ENCODE data around the gene NDUFB10. TPM values are rescaled to one million over a fixed set of nuclear protein-coding genes. Genes with fewer than 3 reads are reported as not detected.

NDUFB10 gene
- polyA plus RNA-seq, 1 of the 3 experiments (the other 2 are of a cell fraction) = 468 TPM

DNA sequence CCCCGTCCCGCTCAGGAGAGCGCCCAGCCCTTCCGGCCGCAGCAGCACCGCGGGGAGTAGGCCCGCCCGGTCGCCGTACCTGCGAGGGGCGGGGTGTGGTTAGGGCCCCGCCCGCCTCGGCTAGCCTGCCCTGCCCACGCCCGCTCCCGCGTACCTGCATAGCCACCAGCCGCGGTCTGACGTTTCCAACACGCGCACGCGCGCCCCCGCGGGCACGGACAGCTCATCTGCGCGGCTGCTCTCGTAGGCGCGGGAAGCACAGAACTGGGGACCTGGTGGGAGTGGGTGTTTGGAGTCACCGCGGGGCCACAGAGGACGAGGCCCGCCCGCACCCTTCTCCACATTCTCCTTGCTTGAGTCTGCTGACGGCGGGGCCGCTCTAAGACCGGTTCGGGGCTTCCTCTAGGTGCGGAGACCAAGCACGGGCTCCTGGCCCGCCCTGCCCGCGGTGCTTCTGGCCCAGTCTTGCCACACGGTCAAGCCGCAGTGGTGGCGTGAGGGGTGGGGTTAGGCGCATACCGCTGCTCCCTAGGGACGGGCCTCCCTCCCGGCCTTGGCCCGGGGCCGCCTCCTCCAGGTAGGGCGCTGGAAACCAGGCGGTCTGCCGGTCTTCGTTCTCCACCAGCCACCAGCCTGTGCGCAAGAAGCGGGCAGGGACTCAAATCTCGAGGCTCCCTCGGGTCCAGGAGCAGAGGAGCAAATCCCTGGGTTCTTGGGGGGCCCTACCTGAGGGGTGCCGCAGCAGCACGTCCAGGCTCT lies 20.1 kb downstream of the NDUFB10 start:
- Histone ChIP-seq H3K4me2 (no peak overlapping the region), H3K9ac (no peak overlapping the region), H3K4me1 (ENCODE audit: control insufficient read depth in 1 of 2, insufficient read depth in 2 of 2, low read depth in 1 of 2, low read length in 1 of 2) (peaks cover 0 to 8% of the 10 kb centered on the region in 2 experiments; a peak in 1 of 4 replicates), H4K20me1 (ENCODE audit: insufficient read depth) (no peaks in the 10 kb centered on the region), H3K79me2 (ENCODE audit: insufficient read depth) (peaks cover under 1% of the 10 kb centered on the region; the same call in 1 of the 2 replicates), H3K9me2 (no peaks in the 10 kb centered on the region), H3K27ac (ENCODE audit: low read depth in 2 of 2, low read length in 1 of 2) (no peak overlapping the region), H3K9me3 (no peaks in the 10 kb centered on the region), H3K4me3 (ENCODE audit: low read depth in 2 of 2, low read length in 1 of 2) (no peak overlapping the region), H3F3A (replicated peaks; ENCODE audit: insufficient read depth) (peaks cover 15% of the 10 kb centered on the region), H2AFZ (ENCODE audit: low read depth) (no peak overlapping the region), H3K27me3 (ENCODE audit: insufficient read depth) (no peaks in the 10 kb centered on the region), H3K36me3 (replicated peaks in 1 of 2; ENCODE audit: control insufficient read depth in 1 of 2, insufficient read depth in 2 of 2, low read length in 1 of 2) (peaks cover 7 to 44% of the 10 kb centered on the region in 2 experiments)
- ChIA-PET CTCF (interaction anchor here (3.3 kb wide), 1 partner anchor 25 kb away, joined by 19 read pairs; no protein-coding TSS in a partner anchor), POLR2A (no interaction called here)
- WGBS (ENCODE audit: low lambda C conversion rate) = 98% methylated on average over 29 of the region's 70 CpGs
- TF ChIP-seq FOXJ3 (CRISPR knock-in tag; IDR thresholded peaks at IDR 0.05) = no peak
- TF ChIP-seq, protein P1, sequence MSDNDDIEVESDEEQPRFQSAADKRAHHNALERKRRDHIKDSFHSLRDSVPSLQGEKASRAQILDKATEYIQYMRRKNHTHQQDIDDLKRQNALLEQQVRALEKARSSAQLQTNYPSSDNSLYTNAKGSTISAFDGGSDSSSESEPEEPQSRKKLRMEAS (IDR thresholded peaks at IDR 0.05; ENCODE audit: low read depth) = no peak
- TF ChIP-seq TEAD4 (IDR thresholded peaks at IDR 0.05; ENCODE audit: borderline replicate concordance, insufficient read depth) = no peak
- no peak for TF ChIP-seq MXI1 (IDR thresholded peaks at IDR 0.05; ENCODE audit: low read depth, low read length)
- no peak for TF ChIP-seq RXRA (IDR thresholded peaks at IDR 0.05; ENCODE audit: borderline replicate concordance, low read depth)
- no peak for TF ChIP-seq NFIC (IDR thresholded peaks at IDR 0.05; ENCODE audit: borderline replicate concordance)
- TF ChIP-seq NRF1 (IDR thresholded peaks at IDR 0.05; ENCODE audit: low read depth, low read length) = no peak
- TF ChIP-seq, protein P2, sequence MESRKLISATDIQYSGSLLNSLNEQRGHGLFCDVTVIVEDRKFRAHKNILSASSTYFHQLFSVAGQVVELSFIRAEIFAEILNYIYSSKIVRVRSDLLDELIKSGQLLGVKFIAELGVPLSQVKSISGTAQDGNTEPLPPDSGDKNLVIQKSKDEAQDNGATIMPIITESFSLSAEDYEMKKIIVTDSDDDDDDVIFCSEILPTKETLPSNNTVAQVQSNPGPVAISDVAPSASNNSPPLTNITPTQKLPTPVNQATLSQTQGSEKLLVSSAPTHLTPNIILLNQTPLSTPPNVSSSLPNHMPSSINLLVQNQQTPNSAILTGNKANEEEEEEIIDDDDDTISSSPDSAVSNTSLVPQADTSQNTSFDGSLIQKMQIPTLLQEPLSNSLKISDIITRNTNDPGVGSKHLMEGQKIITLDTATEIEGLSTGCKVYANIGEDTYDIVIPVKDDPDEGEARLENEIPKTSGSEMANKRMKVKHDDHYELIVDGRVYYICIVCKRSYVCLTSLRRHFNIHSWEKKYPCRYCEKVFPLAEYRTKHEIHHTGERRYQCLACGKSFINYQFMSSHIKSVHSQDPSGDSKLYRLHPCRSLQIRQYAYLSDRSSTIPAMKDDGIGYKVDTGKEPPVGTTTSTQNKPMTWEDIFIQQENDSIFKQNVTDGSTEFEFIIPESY (IDR thresholded peaks at IDR 0.05; ENCODE audit: borderline replicate concordance, low read depth) = no peak
- TF ChIP-seq, protein P3, sequence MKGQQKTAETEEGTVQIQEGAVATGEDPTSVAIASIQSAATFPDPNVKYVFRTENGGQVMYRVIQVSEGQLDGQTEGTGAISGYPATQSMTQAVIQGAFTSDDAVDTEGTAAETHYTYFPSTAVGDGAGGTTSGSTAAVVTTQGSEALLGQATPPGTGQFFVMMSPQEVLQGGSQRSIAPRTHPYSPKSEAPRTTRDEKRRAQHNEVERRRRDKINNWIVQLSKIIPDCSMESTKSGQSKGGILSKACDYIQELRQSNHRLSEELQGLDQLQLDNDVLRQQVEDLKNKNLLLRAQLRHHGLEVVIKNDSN (IDR thresholded peaks at IDR 0.05; ENCODE audit: borderline replicate concordance, low read depth) = no peak
- TF ChIP-seq, protein P4, sequence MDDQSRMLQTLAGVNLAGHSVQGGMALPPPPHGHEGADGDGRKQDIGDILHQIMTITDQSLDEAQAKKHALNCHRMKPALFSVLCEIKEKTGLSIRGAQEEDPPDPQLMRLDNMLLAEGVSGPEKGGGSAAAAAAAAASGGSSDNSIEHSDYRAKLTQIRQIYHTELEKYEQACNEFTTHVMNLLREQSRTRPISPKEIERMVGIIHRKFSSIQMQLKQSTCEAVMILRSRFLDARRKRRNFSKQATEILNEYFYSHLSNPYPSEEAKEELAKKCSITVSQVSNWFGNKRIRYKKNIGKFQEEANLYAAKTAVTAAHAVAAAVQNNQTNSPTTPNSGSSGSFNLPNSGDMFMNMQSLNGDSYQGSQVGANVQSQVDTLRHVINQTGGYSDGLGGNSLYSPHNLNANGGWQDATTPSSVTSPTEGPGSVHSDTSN (IDR thresholded peaks at IDR 0.05) = no peak
- no peak for TF ChIP-seq POLR2AphosphoS5 (IDR thresholded peaks at IDR 0.05; ENCODE audit: low read depth, low read length)
- TF ChIP-seq, protein P5, sequence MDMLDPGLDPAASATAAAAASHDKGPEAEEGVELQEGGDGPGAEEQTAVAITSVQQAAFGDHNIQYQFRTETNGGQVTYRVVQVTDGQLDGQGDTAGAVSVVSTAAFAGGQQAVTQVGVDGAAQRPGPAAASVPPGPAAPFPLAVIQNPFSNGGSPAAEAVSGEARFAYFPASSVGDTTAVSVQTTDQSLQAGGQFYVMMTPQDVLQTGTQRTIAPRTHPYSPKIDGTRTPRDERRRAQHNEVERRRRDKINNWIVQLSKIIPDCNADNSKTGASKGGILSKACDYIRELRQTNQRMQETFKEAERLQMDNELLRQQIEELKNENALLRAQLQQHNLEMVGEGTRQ (IDR thresholded peaks at IDR 0.05; ENCODE audit: borderline replicate concordance, low read depth, low read length) = no peak
- no peak for DNase-seq
